Stimulated activated CD8-positive, alpha-beta memory T cell treated with anti-CD3 and anti-CD28 coated beads, Interleukin-15, amount 100 ng/mL, for 1 hour (primary cell): Measurements from ENCODE around the gene TLR8.

Experiments
- DNase-seq: peaks from one replicate; pipeline ENCODE4 v3.0.0-alpha.2; 2020; ENCODE audit warnings: low read depth

TLR8 gene

DNA sequence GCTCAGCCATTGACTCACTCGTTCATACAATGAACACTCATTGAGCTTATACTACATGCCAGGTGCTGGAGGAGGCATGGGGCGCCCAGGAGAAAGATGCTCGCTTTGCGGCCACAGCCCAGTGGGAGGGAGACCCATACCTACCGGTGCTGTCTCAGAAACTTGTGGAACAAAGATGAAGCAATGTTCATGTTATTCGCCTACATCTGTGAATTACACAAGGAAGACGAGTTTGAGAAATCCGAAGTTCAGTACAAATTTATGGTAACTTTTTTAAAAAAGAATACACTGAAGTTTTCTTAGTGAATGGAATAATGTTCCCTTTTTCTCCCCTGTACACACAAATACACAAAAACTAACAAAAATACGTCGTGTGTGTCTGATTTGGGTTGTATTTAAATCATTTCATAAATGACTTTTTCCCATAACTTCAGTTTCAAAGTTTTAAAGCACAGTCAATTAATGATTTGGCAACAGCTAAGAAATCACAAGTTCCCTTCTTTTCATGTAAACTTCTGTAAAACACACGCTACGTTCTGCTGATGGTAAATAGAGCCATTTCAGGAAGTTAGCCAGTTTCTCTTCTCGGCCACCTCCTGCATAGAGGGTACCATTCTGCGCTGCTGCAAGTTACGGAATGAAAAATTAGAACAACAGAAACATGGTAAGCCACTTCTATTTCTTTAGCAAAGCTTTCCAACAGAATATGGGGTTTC is at the start of gene TLR8:
Gene TLR8, plus strand, starts transcription at position 575 of the 716 bp plus-strand sequence. Its CDS starts 87 bp downstream, at position 662.
- DNase-seq, result no peak

DNA sequence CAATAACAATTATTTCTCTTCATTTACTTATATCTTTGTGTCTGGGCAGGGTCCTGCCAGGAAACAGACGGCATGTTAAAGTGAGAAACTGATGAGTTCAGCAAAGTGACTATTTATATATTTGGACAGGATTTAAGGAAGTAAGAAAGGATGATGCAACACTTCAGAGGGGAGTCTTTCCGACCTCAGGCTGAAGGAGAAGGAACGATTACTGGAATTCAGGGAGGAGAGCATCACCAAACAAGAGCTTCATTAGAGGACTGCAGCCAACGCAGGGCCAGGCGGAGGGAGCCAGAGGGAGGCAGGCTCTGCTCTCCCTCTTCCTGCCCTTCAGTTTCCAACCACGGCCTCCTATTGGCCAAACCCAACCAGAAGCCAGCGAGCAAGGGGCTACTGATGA is 41.1 kb upstream of the TLR8 start:
- no peak for DNase-seq

DNA sequence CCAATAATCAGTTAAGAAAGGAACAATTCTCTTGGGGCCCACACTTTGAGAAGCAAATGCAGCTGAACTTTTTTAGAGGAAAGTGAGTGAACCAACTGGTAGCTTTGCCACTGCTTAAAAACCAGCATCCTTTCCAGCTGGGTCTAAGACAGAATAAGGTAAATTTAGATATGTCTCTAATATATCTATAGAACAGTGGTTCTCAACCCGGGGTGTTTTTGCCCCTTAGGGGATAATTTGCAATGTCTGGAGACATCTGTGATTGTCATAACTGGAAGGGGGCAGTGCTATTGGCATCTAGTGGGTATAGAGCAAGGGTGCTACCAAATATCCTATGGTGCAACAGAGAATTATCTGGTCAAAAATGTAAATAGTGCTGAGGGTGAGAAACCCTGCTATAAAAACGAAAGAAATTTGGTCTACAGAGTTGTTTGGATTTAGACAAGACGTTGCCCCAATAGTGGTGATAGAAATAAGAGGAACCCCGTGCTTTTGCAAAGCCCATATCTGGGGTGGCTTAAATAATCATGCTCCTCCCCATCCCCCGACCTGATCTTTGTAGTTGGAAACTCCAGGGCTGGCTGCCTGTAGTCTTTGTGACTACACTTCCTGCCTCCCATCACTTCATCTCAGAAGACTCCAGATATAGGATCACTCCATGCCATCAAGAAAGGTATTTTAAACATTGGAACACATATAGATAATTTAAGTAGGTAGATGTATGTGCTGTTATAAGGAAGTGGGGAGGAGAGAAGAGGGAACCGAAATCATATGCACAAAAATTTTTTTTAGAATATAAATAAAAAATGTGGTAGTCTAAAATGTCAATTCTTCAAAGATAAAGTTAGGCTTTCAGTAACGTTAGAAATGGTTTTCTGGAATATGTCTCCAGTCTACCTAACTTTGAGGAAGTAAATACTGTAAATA is 39.7 kb upstream of the TLR8 start, which contains the start of gene TLR7:
Gene TLR7, plus strand, starts transcription at position 622 of the 927 bp plus-strand sequence. CDS start 507 bp downstream, outside the sequence.
- DNase-seq, result no peak

DNA sequence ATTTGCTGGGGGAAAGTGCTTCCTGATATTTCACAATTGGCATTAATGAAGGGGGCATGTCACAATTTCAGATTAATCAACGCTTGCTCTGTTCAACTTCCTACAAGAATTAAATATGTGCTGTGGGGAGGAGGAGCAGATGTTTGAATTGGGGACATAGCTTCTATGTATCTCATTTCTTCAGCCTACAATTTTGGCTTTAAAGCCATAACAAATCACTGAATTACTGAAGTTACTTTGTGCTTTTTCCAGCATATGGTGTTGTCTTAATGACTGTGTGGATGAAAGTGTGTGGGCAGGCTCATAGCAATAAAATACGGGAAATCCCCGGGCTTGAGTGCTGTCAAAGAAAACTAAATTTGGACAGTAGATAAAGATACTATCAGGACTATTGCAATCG is 38.7 kb upstream of the TLR8 start:
- DNase-seq, result no peak

DNA sequence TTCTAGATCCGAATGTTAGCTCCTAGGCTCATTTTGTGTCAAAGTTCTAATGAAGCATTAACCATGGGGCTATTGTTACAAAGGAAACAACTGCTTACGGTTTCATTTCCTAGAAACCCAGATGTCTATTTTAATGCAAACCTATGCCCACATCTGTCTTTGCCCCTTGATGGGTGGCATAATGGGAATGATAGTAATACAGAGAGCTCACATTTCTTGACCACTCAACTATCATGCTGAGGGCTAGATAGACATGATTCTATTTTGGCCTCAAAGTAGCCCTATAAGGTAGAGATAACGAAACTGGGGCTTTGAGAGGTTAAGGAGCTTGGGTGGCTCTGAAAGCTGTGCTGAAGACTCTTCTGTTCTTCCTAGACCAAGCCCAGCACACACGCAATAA is 37.7 kb upstream of the TLR8 start:
- DNase-seq, result no peak

DNA sequence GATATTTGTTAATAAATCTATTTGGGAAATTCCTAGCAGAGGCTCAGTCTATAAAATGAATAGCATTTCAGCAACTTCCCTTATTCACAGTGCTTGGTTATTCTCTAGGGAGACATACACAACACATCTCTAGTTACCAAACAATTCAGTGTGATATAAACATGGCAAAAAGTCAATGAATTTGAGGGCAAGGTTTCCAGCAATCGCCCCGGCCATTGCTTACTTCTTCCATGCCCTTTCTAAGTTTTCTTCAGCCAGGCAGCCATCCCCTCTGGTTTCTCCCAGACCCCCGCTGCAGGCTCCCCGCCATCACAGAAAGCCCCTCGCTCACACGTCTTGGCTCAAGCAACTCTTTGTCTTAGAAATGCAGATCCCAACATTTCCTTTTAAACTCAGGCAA is 35.2 kb upstream of the TLR8 start:
- no peak for DNase-seq

DNA sequence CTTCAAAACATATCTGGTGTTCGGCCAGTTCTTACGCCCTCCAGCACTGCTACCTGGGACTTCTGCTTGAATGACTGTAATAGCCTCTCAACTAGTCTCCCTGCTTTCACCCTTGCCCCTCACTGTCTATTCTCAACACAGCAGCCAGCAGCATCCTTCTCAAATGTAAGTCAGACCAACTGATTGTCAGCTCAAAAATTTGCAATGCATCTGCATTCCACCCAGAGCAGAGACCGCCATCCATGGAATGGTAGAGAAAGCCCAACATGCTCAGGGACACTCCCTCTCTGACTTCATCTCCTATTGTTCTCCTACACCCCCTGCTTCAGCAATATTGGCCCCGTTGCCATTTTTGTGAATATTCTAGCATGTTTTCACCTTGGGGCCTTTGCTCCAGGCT is 33.7 kb upstream of the TLR8 start:
- DNase-seq, result no peak

DNA sequence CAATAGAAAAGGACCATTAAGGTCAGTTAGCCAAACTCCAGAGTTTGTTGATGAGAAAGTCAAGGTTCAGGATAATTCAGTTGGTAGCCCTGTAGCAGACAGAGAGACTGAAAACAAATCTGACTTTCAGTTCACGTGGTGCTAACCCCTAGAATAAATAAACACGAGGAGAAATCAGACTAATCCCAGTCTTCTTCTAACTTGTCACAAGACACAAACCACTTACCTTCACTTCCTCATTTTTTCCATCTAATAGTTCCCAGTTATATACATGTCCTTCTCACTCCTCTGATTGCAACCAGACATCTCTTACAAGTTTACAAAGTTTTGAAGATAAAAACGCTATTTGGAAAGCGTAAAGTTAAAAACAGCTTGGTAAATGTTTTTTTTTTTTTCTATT is 31.8 kb upstream of the TLR8 start:
- no peak for DNase-seq

DNA sequence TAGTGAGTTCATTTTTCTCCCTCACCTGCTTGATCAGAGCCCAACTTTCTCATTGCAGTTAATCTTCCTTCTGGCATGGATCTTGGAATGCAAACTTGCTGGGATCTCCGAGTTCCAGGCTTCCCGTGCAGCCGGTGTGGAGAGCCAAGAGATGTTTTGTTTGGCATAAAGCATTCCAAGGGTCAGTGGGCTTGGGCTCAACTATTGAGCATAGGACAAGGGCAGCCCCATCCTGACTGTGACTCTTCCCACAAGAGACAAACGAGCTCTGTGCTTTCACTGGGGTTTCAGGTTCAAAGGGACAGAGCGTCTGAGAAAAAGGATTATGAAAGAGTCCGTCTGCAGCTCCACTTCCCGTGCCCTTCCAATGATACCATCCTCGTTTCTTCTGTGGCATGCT is 29.0 kb upstream of the TLR8 start:
- DNase-seq, result no peak

DNA sequence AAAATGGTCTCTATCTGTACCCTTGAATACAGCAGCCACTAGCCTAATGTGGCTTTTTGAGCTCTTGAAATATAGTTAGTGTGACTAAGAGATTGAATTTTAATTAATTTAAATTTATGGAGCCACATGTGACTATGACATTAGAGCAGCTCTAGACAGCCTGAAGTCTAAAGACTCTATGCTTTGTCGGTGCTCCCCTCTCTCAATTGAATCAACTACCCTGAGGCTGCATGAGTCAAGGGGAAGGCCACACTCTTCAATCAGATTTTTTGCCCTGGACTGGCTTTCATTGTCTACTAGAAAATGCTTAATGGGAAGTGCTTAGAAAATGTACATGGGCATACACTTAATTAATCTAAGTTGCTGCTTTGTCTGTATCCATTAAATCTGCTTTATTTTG is 27.9 kb upstream of the TLR8 start:
- no peak for DNase-seq

DNA sequence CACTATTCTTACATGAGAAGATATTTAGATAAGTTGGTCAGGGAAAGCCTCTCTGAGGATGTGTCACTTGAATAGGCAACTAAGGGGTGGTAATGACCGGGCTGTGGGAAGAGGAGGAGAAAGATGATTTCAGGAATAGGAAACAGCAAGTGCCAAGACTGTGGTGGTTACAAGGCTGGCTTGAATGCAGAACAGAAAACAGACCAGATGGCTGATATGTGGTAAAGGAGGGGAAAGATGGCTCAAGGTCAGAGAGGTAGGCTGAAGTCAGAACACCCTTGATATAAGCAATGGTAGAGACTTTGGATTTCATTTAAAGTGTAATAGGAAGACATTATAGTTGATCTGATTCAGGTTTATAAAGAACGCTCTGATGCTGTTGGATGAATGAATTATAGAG is 24.5 kb upstream of the TLR8 start:
- no peak for DNase-seq

DNA sequence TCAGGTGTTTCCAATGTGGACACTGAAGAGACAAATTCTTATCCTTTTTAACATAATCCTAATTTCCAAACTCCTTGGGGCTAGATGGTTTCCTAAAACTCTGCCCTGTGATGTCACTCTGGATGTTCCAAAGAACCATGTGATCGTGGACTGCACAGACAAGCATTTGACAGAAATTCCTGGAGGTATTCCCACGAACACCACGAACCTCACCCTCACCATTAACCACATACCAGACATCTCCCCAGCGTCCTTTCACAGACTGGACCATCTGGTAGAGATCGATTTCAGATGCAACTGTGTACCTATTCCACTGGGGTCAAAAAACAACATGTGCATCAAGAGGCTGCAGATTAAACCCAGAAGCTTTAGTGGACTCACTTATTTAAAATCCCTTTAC is 20.9 kb upstream of the TLR8 start:
- no peak for DNase-seq

DNA sequence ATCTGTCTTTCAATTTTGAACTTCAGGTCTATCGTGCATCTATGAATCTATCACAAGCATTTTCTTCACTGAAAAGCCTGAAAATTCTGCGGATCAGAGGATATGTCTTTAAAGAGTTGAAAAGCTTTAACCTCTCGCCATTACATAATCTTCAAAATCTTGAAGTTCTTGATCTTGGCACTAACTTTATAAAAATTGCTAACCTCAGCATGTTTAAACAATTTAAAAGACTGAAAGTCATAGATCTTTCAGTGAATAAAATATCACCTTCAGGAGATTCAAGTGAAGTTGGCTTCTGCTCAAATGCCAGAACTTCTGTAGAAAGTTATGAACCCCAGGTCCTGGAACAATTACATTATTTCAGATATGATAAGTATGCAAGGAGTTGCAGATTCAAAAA is 19.9 kb upstream of the TLR8 start:
- DNase-seq, result no peak

DNA sequence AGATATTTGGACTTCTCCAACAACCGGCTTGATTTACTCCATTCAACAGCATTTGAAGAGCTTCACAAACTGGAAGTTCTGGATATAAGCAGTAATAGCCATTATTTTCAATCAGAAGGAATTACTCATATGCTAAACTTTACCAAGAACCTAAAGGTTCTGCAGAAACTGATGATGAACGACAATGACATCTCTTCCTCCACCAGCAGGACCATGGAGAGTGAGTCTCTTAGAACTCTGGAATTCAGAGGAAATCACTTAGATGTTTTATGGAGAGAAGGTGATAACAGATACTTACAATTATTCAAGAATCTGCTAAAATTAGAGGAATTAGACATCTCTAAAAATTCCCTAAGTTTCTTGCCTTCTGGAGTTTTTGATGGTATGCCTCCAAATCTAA is 19.3 kb upstream of the TLR8 start:
- no peak for DNase-seq

DNA sequence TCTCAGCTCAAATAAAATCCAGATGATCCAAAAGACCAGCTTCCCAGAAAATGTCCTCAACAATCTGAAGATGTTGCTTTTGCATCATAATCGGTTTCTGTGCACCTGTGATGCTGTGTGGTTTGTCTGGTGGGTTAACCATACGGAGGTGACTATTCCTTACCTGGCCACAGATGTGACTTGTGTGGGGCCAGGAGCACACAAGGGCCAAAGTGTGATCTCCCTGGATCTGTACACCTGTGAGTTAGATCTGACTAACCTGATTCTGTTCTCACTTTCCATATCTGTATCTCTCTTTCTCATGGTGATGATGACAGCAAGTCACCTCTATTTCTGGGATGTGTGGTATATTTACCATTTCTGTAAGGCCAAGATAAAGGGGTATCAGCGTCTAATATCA is 18.7 kb upstream of the TLR8 start:
- no peak for DNase-seq

DNA sequence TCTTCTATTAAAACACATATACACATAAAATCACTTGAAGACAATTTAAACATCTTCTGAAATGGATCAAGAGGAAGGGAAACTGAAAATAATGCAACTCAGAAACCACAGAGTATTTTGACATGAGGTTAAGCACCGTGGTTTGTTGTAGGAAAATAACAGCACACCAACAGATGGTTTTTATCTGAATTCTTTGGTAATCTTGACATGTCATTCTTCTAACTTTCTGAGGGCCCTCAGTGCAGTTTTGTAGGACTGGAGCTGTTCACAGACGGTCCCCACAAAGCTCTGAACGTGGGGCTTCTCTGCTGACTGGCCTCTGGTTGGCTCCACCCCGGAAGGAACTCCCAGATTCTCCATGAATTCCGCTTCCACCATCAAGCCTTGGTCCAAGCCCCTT is 16.0 kb upstream of the TLR8 start:
- no peak for DNase-seq

DNA sequence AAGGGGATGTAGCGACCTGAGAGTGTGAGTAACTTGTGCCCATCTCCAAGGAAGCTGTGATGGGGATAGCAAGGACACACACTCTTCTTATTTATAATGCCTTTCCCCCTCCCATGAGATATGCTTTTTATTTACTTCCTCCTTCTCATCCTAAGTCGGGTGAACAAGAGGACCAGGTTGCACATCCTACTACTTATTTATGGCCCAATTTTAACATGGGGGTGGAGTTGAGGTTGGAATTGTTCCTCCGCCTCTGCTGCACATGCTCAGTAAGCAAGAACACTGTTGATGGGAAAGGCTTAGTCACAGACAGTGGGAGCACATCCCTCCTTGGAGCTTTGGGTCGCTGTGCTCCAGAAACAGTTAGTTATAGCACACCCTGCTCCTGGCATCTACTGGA is 15.2 kb upstream of the TLR8 start:
- no peak for DNase-seq

DNA sequence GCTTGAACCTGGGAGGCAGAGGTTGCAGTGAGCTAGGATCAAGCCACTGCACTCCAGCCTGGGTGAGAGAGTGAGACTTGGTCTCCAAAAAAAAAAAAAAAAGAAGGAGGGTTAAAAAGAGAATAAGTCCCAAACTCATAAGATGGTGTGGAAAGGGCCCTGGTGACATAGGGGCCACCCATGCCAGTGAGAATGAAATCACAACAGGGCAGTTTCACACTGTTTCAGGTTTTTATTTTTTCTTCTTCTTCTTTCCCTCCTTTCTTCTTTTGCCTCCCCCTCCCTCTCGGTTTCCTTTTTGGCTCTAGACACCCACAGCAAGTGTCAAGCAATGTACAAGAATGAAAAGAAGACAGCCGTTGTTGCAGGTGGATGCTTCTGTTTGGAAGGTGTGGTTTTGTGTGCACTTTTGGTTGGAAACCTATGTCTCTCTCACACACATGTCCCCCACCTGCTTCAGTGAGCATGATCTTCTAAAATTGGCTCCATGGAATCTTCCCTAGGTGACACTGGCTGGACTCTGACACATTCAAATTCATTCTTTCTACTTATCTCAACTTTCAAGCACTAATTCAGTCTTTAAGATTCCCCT is 14.4 kb upstream of the TLR8 start:
- no peak for DNase-seq

DNA sequence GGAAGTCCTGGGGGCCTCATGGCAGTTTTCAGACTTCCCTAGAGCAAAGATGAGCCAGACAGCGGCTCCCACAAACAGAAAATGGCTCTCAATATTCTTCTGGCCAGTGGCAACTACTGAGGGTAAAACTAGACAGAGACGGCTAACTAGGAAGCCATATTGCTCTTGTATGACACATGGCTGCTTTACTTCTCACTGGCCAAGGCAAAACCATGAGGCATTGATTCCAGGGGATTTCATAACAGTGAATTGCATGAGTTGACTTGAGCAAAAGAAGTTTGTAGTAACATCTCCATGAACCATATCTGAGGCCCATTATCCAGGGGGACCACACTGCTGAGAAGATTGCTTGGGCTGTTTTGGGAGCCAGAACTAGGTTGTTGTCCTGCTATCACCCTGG is 13.7 kb upstream of the TLR8 start:
- no peak for DNase-seq

DNA sequence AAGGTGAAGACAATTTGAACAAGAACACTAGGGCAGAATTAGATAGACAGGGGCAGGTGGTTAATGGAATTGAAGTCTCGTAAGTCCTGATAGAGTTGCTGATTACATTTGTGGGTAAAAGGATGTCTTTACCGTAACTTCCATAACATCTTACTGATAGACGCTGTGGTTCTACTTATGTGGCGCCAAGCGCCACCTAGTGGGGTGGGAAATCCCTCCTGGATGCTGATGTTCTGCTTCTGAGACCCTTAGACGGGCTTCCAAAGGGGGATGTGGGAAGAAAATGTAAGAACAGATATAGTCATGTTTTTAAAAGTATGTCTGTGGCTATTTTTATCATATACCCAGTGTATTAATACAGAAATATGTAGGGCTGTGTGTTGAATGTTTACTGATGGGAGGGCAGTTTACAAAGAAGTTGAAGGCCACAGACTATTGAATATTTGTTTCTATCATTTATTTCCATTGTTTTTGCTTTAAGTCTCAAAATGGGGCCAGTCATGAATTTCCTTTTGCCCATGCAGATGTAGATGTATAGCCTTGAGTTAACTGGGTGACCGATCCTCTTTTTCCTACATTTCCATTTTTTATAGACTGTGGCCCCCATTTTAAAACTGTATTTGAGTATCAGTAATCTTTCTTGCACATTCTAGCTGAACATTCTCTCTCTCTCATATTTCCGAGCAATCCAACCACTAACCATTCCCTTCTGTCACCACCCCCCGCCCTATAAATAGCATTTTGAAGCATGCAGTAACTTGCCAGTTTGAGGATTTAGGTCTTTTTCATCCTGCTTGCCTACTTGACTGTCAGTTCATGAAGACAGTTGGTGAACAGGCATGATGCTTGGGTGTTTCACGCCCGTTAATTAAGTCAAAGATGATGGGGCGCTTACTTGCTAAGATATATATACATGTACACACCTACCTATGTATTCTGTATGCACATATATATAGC is 12.1 kb upstream of the TLR8 start:
- peak; percentile 9 for DNase-seq

DNA sequence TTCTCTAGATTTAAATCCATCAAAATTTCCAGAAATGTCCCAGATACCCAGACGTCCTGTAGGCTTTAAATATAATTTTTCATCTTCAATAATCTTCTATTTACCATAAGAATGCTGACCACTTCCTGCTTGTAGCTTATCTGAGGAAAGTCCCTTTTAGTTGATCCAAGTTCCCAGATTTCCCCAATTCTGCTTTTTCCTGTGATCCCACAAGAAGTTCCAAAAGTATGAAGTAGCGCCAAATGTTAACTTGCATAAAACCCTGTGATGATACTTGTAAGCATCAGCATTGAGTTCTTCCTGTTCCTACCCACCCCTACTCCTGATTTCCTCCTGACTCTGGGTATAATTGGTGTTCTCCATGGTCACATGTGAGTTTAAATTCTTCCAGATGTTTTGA is 10.6 kb upstream of the TLR8 start:
- no peak for DNase-seq

DNA sequence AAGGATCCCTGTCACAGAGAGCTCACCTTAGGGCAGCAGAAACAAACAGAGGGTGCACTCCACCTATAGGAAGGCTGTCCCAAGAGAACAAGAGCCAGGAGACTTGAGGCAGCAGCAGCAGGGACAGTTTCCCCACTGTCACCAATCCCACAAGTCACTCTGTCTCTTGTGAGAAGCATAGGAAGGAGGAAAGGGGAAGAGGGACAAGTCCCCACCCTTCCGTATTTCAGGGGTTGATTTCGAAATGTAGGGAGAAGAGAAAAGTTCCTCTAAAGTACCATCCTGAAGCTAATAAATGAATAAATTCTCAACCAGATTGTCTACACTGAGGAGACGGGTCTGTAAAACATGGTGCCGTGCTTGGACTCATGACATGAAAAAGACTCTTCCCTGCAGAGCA is 9.5 kb upstream of the TLR8 start:
- no peak for DNase-seq
